ENCODE results near the gene TSPAN10.

The TSPAN10 gene

DNA sequence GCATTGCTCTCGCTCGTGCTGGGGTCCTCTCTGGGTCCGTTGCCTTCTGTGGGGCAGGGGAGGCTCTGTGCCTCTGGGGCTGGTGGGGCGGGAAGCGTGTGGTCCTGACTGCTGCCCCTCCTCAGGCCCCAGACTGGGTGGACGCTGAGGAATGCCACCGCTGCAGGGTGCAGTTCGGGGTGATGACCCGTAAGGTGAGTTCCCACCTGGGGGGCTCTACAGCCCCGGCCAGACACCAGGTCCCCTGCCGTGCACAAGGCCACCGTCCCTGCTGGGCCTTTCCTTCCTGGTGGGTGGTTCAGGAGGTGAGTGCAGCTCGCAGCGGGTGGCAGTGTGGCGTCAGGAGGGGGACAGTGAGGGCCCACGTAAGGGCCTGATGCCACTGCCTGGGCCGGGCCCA, 53.6 kb downstream of the TSPAN10 start:
- no peak for DNase-seq

DNA sequence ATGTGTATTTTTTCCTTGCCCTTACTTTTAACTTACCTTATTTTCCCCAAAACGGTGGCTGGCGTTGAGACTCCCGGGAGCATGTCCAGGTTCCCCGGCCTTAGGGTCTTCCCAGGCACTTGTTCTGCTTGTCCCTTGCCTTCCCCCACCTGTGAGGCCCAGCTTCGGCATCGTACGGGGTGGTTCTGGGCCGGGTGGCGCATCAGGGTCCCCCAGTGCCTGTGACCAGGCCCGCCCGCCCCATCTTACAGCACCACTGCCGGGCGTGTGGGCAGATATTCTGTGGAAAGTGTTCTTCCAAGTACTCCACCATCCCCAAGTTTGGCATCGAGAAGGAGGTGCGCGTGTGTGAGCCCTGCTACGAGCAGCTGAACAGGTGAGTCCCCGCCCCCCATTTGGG, 54.2 kb downstream of the TSPAN10 start:
- DNase-seq = no peak

DNA sequence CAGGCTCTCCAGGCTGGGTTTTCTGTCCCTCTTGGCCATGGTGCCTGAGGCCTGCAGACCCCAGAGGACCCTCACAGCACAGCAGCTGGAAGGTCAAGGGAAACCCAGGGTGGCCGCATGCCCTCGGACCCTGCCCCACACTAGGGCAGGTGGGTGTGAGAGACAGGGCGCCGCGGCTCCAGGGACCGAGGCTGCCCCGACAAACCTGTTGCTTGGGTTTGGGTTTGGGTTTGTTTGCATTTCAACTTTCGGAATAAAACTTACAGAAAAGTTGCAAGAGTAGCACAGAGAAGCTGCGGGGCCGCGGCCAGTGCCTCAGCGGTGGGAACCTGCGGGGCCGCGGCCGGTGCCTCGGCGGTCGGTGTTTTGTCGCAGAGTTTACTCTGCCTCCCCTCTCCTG, 54.6 kb downstream of the TSPAN10 start:
- no peak for DNase-seq

DNA sequence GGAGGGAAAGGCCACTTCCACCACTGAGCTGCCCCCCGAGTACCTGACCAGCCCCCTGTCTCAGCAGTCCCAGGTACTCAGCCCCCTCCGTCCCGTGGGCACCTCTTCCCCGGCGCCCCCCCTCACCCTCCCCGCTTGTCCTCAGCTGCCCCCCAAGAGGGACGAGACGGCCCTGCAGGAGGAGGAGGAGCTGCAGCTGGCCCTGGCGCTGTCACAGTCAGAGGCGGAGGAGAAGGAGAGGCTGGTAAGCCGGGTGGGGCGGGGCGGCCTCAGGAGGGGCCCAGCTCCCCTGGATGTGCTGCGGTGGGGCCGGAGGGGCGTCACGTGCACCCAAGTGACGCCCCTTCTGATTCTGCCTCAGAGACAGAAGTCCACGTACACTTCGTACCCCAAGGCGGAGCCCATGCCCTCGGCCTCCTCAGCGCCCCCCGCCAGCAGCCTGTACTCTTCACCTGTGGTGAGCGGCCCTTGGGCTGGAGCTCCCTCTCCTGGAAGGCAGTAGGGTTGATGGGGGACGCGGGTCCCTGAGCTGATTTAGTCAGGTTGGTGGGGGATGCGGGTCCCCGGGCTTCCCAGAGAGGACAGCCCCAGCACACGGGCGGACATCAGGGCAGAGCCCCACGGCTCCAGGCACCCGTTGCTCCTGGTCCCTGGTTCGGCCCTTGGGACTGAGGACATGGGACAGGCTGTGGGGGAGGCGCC, 56.7 kb downstream of the TSPAN10 start:
- DNase-seq = no peak

DNA sequence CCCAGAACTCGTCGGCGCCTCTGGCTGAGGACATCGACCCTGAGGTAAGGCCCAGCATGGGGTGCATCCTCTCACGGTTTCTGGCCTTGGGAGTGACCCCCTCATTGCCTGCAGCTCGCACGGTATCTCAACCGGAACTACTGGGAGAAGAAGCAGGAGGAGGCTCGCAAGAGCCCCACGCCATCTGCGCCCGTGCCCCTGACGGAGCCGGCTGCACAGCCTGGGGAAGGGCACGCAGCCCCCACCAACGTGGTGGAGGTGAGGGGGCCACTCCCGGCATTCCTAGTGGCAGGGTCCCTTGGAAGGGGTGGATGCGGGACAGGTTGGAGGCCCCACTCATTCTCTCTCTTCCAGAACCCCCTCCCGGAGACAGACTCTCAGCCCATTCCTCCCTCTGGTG, 57.8 kb downstream of the TSPAN10 start:
- no peak for DNase-seq

DNA sequence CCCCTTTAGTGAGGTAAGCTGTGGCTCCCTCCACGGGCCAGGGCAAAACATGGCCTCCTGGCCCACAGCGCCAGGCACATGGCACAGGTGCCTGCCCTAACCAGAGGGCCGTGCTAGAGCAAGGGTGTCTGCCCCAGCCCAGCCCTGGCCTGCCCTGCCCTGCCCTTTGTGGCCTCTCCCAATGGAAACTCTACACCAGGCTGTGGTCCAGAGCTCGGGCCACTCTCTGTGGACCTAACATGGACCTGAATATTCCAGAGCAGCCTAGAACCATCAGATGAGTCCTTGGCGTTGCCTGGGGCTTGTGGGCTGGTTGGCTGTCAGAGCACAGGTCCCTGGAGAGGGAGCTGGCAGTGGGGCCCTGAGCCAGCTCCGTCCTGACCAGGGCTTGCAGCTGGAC, 58.2 kb downstream of the TSPAN10 start:
- DNase-seq = no peak

DNA sequence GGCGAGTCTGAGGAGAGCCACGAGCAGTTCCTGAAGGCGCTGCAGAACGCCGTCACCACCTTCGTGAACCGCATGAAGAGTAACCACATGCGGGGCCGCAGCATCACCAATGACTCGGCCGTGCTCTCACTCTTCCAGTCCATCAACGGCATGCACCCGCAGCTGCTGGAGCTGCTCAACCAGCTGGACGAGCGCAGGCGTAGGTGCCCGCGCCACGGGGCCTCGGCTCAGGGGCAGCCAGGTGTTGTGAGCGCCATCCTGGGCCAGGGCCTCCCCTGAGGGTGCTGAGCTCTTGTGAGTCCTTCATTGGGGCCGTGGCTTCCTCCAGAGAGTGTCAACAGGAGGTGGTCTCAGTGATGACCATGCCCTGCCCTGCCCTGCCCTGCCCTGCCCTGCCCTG, 58.8 kb downstream of the TSPAN10 start:
- no peak for DNase-seq

DNA sequence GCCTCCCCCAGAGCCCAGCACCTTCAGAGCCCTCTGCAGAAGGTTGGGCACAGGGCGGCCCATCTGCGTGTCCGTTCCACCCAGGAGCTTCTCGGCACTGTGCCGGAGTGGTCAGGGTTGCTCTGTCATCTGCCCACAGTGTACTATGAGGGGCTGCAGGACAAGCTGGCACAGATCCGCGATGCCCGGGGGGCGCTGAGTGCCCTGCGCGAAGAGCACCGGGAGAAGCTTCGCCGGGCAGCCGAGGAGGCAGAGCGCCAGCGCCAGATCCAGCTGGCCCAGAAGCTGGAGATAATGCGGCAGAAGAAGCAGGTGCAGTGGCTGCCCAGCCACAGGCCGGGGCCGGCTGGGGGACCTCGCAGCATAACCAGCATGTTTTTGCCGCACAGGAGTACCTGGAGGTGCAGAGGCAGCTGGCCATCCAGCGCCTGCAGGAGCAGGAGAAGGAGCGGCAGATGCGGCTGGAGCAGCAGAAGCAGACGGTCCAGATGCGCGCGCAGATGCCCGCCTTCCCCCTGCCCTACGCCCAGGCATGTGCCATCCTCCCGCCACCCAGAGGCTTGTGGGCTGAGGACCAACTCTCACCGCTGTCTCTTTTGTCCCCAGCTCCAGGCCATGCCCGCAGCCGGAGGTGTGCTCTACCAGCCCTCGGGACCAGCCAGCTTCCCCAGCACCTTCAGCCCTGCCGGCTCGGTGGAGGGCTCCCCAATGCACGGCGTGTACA, 59.4 kb downstream of the TSPAN10 start:
- no peak for DNase-seq

DNA sequence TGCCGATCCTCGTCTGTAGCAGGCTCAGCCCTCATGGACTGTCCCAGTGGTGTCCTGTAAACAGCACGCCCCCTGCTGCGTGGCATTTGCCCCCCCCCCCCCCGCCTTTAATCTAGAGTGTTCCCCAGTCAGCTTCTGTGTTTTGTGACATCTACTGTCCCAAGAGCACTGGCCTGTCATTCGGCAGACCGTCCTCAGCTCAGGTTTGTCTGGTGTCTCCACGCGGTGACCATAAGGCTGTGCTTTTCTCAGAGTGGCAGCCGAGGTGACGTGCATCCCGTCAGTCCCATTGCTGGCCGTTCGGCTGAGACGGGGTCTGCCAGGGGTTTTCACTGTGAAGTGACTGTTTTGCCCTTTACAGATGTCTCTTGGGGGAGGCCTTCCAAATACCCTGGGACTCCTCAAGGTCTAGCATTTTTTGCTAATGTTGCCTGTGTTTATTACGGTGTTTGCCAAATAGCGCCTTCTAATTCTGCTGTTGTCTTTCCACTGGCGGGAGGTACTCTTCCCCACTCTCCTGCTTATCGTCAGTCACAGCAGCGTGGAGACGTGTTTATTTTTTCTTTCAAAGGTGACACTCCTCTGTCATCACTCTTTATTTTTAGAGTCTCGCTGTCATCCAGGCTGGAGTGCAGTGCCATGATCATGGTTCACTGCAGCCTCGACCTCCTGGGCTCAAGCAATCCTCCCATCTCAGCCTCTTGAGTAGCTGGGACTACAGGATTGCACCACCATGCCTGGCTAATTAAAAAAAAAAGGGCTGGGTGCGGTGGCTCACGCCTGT, 60.5 kb downstream of the TSPAN10 start:
- no peak for DNase-seq
